ENCODE results near the gene IL1A.
A peak's percentile ranks its signal among the peaks of the same experiment; 100 is the strongest.

GRCh38 chr2:112807233-112807807 is 23.0 kb upstream of the IL1A start:
- peak in 2 of 3 experiments; percentile 6 to 17 for TF ChIP-seq CTCF (IDR thresholded peaks at IDR 0.05)
- TF ChIP-seq POLR2A (IDR thresholded peaks at IDR 0.05), result no peak

Measured in testis (tissue), 2 donors.